Duodenal mucosa (tissue), 2 donors: ENCODE results near the gene DYDC2.
"Not testable (repeated sequence)": the region's sequence is repeated elsewhere in the genome, so short reads cannot be mapped to it uniquely, and the experiment has no call there.

ENCODE experiments used
- H3K27ac ChIP-seq: one replicate; pipeline ENCODE4 v1.7.0; 2013; ENCODE audit warnings: low read depth, low read length
- H3K27me3 ChIP-seq, 2 donors: one replicate each; pipeline ENCODE4 v1.7.0; 2013; ENCODE audit warnings: low read length in 2 of 2, control low read depth in 1 of 2; ENCODE audit not compliant: insufficient read depth in 2 of 2, control insufficient read depth in 1 of 2
- H3K36me3 ChIP-seq, 2 donors: one replicate each; pipeline ENCODE4 v1.7.0; 2013; ENCODE audit warnings: low read length in 2 of 2, control low read depth in 1 of 2; ENCODE audit not compliant: insufficient read depth in 2 of 2, control insufficient read depth in 1 of 2
- H3K4me1 ChIP-seq, 2 donors: one replicate each; pipeline ENCODE4 v1.7.0; 2013; ENCODE audit warnings: low read length in 2 of 2, control low read depth in 1 of 2; ENCODE audit not compliant: insufficient read depth in 2 of 2, control insufficient read depth in 1 of 2
- H3K4me3 ChIP-seq, 2 donors: one replicate each; pipeline ENCODE4 v1.7.0; 2013; ENCODE audit warnings: low read length in 2 of 2, low read depth in 1 of 2
- H3K9ac ChIP-seq, 2 donors: one replicate each; pipeline ENCODE4 v1.7.0; 2013; ENCODE audit warnings: low read length in 2 of 2, low read depth in 1 of 2
- H3K9me3 ChIP-seq, 2 donors: one replicate each; pipeline ENCODE4 v1.7.0; 2013; ENCODE audit warnings: low read length in 2 of 2, control low read depth in 1 of 2; ENCODE audit not compliant: control insufficient read depth in 1 of 2

Gene DYDC2

DNA sequence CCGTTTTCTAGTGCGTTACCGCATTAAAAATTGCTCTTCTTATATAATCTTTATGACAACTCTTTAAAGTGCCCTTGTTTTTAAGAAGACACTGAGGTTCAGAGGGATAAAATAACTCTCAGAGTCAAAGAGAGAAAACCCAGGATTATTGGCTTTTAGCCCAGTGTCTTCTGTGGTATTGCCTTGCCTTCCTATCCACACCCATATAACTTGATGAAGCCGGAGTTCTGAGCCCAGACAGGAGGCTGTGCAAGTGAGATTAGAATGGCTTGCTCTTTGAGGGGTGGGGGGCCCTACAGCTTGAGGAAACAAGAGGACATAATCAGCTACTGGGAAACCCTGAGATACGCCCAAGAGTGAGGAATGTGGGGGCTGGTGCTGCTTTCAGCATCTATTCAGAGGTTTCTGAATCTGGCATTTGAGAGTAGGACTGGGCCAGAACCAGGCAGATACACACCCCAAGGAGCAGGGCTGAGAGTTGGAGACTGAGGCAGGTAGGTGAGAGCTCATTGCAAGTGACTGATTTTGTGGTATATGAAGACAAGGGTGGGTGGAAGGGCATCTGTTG is 54.1 kb downstream of the DYDC2 start:
- Histone ChIP-seq H3K27ac (no peak overlapping the region), H3K9ac (peak overlapping the region; percentile 21 to 58), H3K4me1 (peaks cover 66 to 68% of the 10 kb centered on the region in 2 donors), H3K27me3 (no peaks in the 10 kb centered on the region), H3K36me3 (no peaks in the 10 kb centered on the region), H3K9me3 (no peaks in the 10 kb centered on the region), H3K4me3 (peak overlapping the region; percentile 4 to 82)

DNA sequence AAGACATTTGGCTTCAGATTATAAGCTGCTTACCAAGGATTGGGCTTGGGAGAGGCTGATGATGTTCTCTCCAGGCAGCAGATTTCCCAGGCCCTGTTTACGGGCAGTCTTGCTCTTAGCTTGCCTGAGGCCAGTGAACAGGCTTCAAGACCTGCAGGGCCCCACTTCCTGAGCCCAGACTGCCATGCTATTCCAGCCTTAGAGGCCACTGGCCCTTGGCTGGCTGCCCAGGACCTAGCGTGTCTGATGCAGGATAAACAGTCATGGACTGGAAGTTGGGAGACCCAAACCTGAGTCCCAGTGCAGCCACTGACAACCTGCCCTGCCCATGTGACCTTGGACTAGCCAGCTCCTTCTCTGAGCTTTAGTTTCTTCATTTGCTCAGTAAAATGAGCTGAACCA is 54.7 kb downstream of the DYDC2 start:
- no peaks in the 10 kb centered on the region for H3K27me3 ChIP-seq
- H3K9me3 ChIP-seq, result no peaks in the 10 kb centered on the region
- H3K9ac ChIP-seq, result peak overlapping the region in 1 of 2 donors; percentile 58
- peak overlapping the region; percentile 7 to 49 for H3K4me3 ChIP-seq
- H3K4me1 ChIP-seq, result peaks cover 72 to 74% of the 10 kb centered on the region in 2 donors
- H3K36me3 ChIP-seq, result no peaks in the 10 kb centered on the region
- peak overlapping the region; percentile 24 for H3K27ac ChIP-seq

DNA sequence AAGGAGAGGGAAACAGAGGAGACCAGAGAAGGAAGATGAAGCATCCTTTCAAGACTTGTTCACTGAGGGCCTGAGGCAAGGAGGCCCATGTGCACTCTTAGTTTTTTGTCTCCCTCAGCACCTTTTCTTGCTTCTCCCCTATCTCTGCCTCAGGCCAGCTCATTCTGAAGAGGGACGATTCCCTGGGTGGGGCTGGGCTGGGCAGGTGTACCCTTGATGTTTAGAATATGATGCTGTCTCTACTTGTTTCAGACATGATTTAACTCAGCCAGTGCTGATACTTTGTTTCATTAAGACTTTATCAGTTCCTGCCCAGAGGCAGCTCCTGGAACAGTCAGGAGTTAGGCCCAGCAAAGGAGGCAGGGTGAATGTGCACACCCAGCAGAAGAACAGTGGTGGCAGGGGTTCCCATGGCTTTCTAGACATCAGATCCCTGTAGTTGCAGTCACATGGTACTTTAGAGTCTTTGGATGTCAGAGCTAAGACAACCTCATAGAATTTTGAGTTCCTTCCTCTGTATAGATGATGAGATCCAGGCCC is 55.2 kb downstream of the DYDC2 start:
- no peak overlapping the region for H3K9ac ChIP-seq
- no peaks in the 10 kb centered on the region for H3K9me3 ChIP-seq
- no peaks in the 10 kb centered on the region for H3K27me3 ChIP-seq
- H3K27ac ChIP-seq, result peak overlapping the region; percentile 24
- H3K4me3 ChIP-seq, result peak overlapping the region in 1 of 2 donors; percentile 7
- no peaks in the 10 kb centered on the region for H3K36me3 ChIP-seq
- H3K4me1 ChIP-seq, result peaks cover 75 to 78% of the 10 kb centered on the region in 2 donors

DNA sequence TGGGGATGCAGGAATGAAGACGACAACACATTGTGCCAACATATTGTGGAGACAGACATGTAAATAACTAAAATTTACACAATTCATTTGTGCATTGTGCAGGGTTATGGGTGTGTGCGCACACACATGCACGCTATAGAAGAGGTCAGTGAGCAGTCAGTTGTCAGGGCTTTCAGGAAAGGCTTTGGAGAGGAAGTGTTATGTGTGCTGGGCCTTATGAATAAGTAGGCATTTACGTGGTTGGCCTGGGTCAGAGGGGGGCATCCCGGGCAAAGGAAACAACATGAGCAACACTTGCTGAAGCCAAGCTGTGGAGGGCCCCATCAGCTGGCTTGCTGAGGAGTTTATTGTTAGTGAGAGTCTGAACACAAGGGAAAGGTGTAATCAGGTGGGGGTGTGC is 55.9 kb downstream of the DYDC2 start:
- no peaks in the 10 kb centered on the region for H3K27me3 ChIP-seq
- H3K4me3 ChIP-seq, result no peak overlapping the region
- H3K36me3 ChIP-seq, result no peaks in the 10 kb centered on the region
- H3K4me1 ChIP-seq, result peaks cover 72 to 80% of the 10 kb centered on the region in 2 donors
- H3K27ac ChIP-seq, result no peak overlapping the region
- H3K9me3 ChIP-seq, result no peaks in the 10 kb centered on the region
- H3K9ac ChIP-seq, result no peak overlapping the region

DNA sequence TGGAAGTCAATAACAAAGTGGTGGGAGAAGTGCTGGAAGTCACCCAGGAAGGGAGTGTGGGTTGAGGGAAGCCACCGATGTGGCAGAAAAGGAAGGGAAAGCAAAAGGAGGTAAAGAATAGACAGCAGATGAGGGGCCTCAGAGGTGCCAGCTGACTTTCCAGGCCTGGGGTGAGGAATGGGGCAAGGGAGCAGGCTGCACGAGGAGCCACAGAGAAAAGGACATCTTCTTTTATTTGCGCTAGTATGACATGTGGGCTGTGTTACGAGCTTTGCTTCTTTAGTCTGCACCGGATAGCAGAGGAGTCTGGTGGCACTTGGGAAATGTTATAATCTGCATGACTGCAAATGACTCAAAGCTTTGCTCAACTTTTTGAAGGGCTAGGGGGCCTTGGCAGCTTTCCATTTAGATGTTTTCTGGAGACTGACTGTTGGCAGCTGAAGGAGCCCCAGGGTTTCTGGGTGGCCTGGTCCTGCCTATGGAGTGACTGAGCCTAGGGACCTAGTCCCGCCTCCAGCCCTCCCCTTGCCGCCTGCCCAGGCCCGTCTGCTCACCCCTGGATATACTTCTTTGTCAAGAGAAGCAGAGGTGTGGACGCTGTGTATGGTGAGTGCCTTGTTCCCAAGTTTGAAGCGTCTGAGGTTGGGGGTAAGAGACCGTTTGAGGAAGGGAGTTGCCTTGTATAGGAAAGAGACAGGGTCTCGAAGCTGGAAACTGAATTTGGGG is 56.9 kb downstream of the DYDC2 start:
- Histone ChIP-seq H3K27ac (peak overlapping the region; percentile 26), H3K4me1 (peaks cover 72 to 80% of the 10 kb centered on the region in 2 donors), H3K9ac (peak overlapping the region in 1 of 2 donors; percentile 30), H3K36me3 (no peaks in the 10 kb centered on the region), H3K27me3 (no peaks in the 10 kb centered on the region), H3K4me3 (no peak overlapping the region), H3K9me3 (no peaks in the 10 kb centered on the region)

DNA sequence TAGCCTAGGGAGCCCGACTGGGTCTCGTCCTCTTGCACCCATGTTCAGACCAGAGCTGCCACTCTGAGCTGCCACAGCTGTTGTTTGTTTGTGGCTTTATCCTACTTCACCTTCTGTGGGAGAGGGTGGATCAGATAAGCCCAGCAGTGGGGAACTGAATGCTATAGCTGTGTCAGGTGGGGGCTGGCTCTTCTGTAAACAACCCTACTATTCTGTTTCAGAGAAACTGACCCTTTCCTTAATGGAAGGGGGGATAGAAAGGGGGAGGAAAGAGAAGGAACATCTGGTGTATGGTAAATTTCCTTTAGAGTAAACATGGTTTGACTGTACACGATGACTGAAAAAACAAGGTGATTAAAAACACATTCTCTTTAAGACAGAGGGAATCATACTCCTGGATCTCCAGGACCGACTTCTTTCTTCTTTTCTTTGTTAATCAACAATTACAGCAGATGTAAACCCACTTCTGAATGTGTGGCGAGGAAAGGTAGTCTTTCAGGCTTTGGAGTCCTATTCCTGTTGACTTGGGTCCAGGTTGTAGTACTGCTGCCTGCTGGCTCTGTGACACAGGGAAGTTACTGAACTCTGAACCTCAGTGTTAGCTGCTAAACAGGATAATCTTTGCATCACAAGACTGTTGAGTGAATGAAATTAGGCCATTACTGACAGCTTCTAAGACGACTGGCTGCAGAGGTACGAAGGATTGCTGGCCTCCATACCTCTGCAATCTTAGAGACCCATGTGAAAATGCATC is 57.7 kb downstream of the DYDC2 start:
- Histone ChIP-seq H3K36me3 (no peaks in the 10 kb centered on the region), H3K9ac (peak overlapping the region; percentile 5 to 30), H3K9me3 (no peaks in the 10 kb centered on the region), H3K4me1 (peaks cover 71 to 74% of the 10 kb centered on the region in 2 donors), H3K4me3 (no peak overlapping the region), H3K27me3 (no peaks in the 10 kb centered on the region), H3K27ac (peak overlapping the region; percentile 26)

DNA sequence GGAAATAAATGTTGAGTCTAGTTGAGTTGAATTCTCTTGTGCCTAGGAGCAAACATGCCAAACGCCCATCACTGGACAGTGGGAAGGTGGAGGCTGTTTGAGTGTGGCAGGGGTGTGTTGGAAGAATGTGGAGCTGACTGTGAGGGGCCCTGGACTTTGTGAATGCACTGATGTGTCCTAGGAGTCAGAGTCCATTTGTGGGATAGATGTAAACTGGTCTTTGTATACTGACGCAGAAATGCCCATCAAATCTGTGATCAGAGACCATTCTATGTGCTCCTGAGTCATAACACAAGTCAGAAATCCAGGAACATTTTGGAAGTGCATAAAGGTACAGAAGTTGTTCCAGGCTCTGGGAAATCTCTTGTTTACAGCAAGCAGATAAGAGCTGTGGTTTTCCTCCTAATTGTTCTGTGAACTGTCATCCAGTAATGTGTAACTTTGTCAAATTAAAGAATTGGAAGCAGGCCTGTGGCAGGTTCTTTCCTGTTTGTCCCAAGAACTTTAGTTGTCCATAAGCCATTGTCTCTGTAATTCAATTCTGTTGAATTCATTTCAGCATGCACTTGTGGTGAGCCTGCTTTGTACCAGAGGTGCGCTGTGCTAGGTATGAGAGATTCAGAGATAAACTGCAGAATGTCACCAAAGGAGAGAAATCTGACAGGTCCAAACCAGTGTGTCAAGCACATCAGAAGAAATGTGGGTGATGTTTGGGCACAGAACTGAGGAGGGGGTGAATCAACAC is 59.3 kb downstream of the DYDC2 start:
- Histone ChIP-seq H3K9me3 (no peaks in the 10 kb centered on the region), H3K27ac (no peak overlapping the region), H3K4me3 (no peak overlapping the region), H3K36me3 (peaks cover 0 to 1% of the 10 kb centered on the region in 2 donors), H3K4me1 (peaks cover 55 to 58% of the 10 kb centered on the region in 2 donors), H3K27me3 (no peaks in the 10 kb centered on the region), H3K9ac (no peak overlapping the region)

DNA sequence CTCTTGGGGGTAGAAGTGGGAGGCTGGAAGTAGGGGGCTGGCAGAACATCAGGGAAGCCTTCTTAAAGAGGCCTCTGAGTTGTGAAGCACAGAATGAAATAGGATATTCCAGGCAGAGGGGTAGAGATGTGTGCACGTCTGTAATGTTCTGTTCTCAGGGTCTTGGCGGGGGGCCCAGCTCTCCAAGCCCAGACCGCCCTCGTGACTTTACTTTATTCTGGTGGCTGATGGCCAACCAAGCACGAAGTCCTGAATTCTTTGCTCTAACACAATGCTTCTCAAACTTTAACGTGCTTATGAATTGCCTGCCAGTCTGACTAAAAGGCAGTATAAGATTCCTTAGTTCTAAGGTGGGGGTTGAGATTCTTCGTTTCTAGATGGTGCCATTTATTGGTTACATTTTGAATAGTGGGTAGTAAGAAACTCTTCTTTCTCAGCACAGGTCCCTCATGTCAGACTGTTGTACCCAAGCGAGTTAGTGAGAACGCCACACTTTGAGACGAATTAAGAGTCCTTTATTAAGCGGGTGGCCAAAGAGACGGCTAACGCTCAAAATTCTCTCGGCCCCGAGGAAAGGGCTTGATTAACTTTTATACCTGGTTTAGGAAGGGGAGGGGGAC is 60.0 kb downstream of the DYDC2 start:
- H3K4me1 ChIP-seq, result peaks cover 51% of the 10 kb centered on the region in 2 donors
- peaks cover 0 to 5% of the 10 kb centered on the region in 2 donors for H3K36me3 ChIP-seq
- no peaks in the 10 kb centered on the region for H3K27me3 ChIP-seq
- no peaks in the 10 kb centered on the region for H3K9me3 ChIP-seq
- no peak overlapping the region for H3K4me3 ChIP-seq
- H3K9ac ChIP-seq, result no peak overlapping the region
- no peak overlapping the region for H3K27ac ChIP-seq

DNA sequence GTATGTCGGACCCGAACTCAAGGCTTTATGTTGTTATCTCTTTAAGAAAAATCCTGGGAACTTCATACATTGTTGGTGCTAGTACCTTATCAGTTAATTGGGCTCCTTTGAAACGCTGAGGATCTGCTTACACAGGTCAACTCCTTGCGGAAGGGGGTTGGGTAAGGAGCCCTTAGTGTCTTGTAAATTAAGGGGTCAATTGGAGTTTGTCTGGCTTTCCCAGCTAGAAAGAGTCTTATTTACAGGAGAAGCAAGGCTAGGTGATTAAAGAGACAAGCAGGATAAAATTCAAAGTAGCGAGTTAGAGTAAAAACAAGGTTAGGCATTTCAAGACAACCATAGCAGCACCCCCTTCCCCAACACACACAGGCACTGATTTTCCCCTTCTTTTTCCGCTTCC is 60.7 kb downstream of the DYDC2 start:
- H3K27me3 ChIP-seq, H3K27ac ChIP-seq, H3K9me3 ChIP-seq, H3K9ac ChIP-seq, H3K4me3 ChIP-seq, H3K36me3 ChIP-seq: not testable (repeated sequence)
- peaks cover 45 to 51% of the 10 kb centered on the region in 2 donors for H3K4me1 ChIP-seq
